ENCODE measurements around the gene GRIA1. TPM values are rescaled to one million over a fixed set of nuclear protein-coding genes. Genes with fewer than 3 reads are reported as not detected.

GRIA1 gene
- total and polyA plus RNA-seq, 2 of the 13 experiments (the other 11 are each of a cell fraction or from before 2014, with no cell fraction given) = not detected

DNA sequence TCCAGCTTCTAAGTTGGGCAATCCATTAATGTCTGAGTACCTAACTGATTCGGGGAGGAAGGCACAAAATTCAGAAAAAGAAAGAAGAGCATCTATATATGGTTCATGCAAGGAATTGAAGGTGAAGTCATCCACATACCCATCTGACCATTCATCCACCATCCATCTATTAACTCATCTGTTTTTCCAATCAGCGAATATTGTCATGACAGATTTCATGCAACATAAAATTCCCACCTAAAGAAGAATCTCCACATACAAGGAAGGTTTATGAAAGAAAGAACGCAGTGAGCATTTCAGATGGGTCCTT lies 164.7 kb downstream of the GRIA1 start:
- Histone ChIP-seq H3K9ac (ENCODE audit: insufficient read depth, low read depth, low read length) (no peak overlapping the region), H3K4me3 (replicated peaks in 1 of 3; ENCODE audit: insufficient read depth in 1 of 3, low read depth in 2 of 3, low read length in 3 of 3) (no peak overlapping the region), H3K9me3 (ENCODE audit: low read length) (no peaks in the 10 kb centered on the region), H3K4me2 (ENCODE audit: low read depth, low read length) (no peak overlapping the region), H3K36me3 (replicated peaks in 1 of 2; ENCODE audit: control insufficient read depth in 1 of 2, insufficient read depth in 2 of 2, low read length in 2 of 2) (no peaks in the 10 kb centered on the region), H3K27ac (ENCODE audit: extremely low read length, insufficient read depth, low read length) (no peak overlapping the region), H3K79me2 (ENCODE audit: insufficient read depth, low read length) (no peaks in the 10 kb centered on the region), H3K27me3 (ENCODE audit: control insufficient read depth in 1 of 2, insufficient read depth in 2 of 2, low read length in 2 of 2) (no peaks in the 10 kb centered on the region), H3K4me1 (ENCODE audit: insufficient read depth, low read length) (peaks cover 17% of the 10 kb centered on the region), H2AFZ (ENCODE audit: low read length) (no peak overlapping the region), H4K20me1 (ENCODE audit: insufficient read depth, low read length) (no peaks in the 10 kb centered on the region)
- WGBS (ENCODE audit: low lambda C conversion rate) = 4% methylated on average over 3 of the region's 3 CpGs
- TF ChIP-seq, protein P1, sequence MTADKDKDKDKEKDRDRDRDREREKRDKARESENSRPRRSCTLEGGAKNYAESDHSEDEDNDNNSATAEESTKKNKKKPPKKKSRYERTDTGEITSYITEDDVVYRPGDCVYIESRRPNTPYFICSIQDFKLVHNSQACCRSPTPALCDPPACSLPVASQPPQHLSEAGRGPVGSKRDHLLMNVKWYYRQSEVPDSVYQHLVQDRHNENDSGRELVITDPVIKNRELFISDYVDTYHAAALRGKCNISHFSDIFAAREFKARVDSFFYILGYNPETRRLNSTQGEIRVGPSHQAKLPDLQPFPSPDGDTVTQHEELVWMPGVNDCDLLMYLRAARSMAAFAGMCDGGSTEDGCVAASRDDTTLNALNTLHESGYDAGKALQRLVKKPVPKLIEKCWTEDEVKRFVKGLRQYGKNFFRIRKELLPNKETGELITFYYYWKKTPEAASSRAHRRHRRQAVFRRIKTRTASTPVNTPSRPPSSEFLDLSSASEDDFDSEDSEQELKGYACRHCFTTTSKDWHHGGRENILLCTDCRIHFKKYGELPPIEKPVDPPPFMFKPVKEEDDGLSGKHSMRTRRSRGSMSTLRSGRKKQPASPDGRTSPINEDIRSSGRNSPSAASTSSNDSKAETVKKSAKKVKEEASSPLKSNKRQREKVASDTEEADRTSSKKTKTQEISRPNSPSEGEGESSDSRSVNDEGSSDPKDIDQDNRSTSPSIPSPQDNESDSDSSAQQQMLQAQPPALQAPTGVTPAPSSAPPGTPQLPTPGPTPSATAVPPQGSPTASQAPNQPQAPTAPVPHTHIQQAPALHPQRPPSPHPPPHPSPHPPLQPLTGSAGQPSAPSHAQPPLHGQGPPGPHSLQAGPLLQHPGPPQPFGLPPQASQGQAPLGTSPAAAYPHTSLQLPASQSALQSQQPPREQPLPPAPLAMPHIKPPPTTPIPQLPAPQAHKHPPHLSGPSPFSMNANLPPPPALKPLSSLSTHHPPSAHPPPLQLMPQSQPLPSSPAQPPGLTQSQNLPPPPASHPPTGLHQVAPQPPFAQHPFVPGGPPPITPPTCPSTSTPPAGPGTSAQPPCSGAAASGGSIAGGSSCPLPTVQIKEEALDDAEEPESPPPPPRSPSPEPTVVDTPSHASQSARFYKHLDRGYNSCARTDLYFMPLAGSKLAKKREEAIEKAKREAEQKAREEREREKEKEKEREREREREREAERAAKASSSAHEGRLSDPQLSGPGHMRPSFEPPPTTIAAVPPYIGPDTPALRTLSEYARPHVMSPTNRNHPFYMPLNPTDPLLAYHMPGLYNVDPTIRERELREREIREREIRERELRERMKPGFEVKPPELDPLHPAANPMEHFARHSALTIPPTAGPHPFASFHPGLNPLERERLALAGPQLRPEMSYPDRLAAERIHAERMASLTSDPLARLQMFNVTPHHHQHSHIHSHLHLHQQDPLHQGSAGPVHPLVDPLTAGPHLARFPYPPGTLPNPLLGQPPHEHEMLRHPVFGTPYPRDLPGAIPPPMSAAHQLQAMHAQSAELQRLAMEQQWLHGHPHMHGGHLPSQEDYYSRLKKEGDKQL (CRISPR knock-in tag; IDR thresholded peaks at IDR 0.05; ENCODE audit: low read depth) = no peak
- TF ChIP-seq AGO2 (optimal IDR thresholded peaks at IDR 0.05; ENCODE audit: low read depth, low read length) (no peak), FOXA1 (IDR thresholded peaks at IDR 0.05) (no peak), FOXA1 (CRISPR knock-in tag; IDR thresholded peaks at IDR 0.05) (no peak), NR2F1 (CRISPR knock-in tag; IDR thresholded peaks at IDR 0.05) (no peak), SYNCRIP (IDR thresholded peaks at IDR 0.05; ENCODE audit: insufficient read depth, low read depth, low read length) (no peak), ZNF639 (CRISPR knock-in tag; conservative IDR thresholded peaks at IDR 0.05) (no peak), ZNF550 (CRISPR knock-in tag; IDR thresholded peaks at IDR 0.05; ENCODE audit: borderline replicate concordance) (no peak), HMG20B (CRISPR knock-in tag; conservative IDR thresholded peaks at IDR 0.05) (no peak)
- TF ChIP-seq, protein P2, sequence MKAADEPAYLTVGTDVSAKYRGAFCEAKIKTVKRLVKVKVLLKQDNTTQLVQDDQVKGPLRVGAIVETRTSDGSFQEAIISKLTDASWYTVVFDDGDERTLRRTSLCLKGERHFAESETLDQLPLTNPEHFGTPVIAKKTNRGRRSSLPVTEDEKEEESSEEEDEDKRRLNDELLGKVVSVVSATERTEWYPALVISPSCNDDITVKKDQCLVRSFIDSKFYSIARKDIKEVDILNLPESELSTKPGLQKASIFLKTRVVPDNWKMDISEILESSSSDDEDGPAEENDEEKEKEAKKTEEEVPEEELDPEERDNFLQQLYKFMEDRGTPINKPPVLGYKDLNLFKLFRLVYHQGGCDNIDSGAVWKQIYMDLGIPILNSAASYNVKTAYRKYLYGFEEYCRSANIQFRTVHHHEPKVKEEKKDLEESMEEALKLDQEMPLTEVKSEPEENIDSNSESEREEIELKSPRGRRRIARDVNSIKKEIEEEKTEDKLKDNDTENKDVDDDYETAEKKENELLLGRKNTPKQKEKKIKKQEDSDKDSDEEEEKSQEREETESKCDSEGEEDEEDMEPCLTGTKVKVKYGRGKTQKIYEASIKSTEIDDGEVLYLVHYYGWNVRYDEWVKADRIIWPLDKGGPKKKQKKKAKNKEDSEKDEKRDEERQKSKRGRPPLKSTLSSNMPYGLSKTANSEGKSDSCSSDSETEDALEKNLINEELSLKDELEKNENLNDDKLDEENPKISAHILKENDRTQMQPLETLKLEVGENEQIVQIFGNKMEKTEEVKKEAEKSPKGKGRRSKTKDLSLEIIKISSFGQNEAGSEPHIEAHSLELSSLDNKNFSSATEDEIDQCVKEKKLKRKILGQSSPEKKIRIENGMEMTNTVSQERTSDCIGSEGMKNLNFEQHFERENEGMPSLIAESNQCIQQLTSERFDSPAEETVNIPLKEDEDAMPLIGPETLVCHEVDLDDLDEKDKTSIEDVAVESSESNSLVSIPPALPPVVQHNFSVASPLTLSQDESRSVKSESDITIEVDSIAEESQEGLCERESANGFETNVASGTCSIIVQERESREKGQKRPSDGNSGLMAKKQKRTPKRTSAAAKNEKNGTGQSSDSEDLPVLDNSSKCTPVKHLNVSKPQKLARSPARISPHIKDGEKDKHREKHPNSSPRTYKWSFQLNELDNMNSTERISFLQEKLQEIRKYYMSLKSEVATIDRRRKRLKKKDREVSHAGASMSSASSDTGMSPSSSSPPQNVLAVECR (CRISPR knock-in tag; IDR thresholded peaks at IDR 0.05; ENCODE audit: borderline replicate concordance) = no peak
- in situ Hi-C loops (cut with HindIII; ENCODE audit: extremely low pct_ligation_motif_present, low pct_unique_long_range_greater_than_20kb) = no loop called here
- ChIA-PET POLR2A (no interaction called here), CTCF (ENCODE audit: low intra/inter-chr PET ratio, low total read pairs) (no interaction called here)
- intact Hi-C loops (cut with micrococcal nuclease; ENCODE audit: unreplicated experiment) = no loop called here
- BruUV-seq (replicated peaks) = no TSS peak
- no peak for FAIRE-seq
- ATAC-seq = no peak
- DNase-seq (ENCODE audit: low spot score) = no peak
